GM12878 (cell line): Measurements from ENCODE around the gene TRMT10C. TPM values are rescaled to one million over a fixed set of nuclear protein-coding genes. Genes with fewer than 3 reads are reported as not detected.

Experiments
- FOS ChIP-seq: IDR thresholded peaks from 3 replicates; pipeline ENCODE4 v1.6.1; 2011; ENCODE audit warnings: borderline replicate concordance; ENCODE audit not compliant: insufficient read length; ENCODE audit errors: extremely low read depth
- PKNOX1 ChIP-seq: fragments of 450-650 bp; IDR thresholded peaks from 2 replicates; pipeline ENCODE4 v1.6.1; 2016; ENCODE audit warnings: mild to moderate bottlenecking
- SMARCA5 ChIP-seq: fragments of 450-650 bp; IDR thresholded peaks from 2 replicates; pipeline ENCODE4 v1.6.1; 2017; ENCODE audit warnings: mild to moderate bottlenecking
- USF2 ChIP-seq: IDR thresholded peaks from 2 replicates; pipeline ENCODE4 v1.6.1; 2011; ENCODE audit warnings: low read depth, low read length, improper control_type of control experiment, borderline replicate concordance
- polyA plus RNA-seq, 11 experiments: library from polyadenylated mRNA; depleted of rRNA in 4 of 11; unstranded in 6 of 11; stranded (reverse) in 5 of 11; fragments of >200 nt; fragmentation: Nextera tagmentation in 4 of 11; fragmentation: Illumina TruSeq in 1 of 11; extraction: Ambion mirVana in 4 of 11; extraction: Trizol in 1 of 11; gene quantifications; 1 replicate in 1 of 11; 2 replicates in 10 of 11; pipeline versions ENCODE4 v1.2.1 to v1.2.3, GENCODE V29; 2011 to 2016; ENCODE audit warnings: inconsistent platforms in 2 of 11, missing spikeins in 2 of 11, low read depth in 1 of 11
- total RNA-seq, 4 experiments: library from RNA; depleted of rRNA in 3 of 4; stranded (reverse); fragments of >200 nt in 3 of 4; fragmentation: Illumina TruSeq in 1 of 4; extraction: Trizol in 1 of 4; gene quantifications; 2 replicates each; pipeline versions ENCODE4 v1.2.1 to v1.2.3, GENCODE V29; 2013 to 2021
- TF ChIP-seq, protein P1 (sequence below): fragments of 150-350 bp; IDR thresholded peaks from 2 replicates; pipeline ENCODE4 v1.6.1; 2016; ENCODE audit warnings: low read depth, low read length

TRMT10C gene
- total and polyA plus RNA-seq, 10 of the 15 experiments (the other 5 are each of a cell fraction or from before 2014, with no cell fraction given): 33.0 to 82.1 (median 47.1) TPM

DNA sequence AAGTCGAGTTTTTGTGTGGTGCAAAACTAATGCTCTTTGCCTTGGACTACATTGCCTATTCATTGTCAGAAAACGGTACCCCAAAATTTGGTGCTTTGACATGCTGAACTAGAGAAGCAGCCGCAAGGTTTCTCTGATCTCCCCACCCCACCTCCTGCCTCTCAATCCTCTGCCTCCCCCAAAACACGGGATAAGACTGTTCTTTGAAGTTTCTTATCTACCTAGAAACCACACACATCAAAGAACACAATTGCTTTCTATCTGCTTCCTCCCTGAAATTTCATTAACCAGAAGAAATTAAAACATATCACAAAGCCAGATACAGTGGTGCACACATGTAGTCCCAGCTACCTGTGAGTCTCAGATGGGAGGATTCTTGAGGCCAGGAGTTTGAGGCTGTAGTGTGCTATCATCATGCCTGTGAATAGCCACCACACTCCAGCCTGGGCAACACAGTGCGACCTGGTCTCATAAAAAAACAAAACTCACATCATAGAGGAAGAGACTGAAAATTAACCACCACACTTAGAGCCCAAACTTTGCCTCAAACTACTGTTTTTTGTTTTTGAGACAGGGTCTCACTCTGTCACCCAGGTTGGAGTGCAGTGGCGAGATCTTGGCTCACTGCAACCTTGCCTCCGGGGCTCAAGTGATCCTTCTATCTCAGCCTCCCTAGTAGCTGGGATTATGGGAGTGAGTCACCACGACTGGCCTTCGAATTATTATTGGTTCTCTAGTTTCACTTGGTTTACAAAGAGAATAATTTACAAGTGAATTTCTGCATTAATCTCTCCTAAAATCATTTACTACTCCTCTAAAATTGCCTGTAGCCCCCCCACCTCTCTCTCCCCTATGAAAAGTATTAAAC lies 9.6 kb downstream of the TRMT10C start (continued):
- TF ChIP-seq PKNOX1 (no peak), USF2 (no peak), SMARCA5 (no peak), FOS (no peak)
- TF ChIP-seq, protein P1, sequence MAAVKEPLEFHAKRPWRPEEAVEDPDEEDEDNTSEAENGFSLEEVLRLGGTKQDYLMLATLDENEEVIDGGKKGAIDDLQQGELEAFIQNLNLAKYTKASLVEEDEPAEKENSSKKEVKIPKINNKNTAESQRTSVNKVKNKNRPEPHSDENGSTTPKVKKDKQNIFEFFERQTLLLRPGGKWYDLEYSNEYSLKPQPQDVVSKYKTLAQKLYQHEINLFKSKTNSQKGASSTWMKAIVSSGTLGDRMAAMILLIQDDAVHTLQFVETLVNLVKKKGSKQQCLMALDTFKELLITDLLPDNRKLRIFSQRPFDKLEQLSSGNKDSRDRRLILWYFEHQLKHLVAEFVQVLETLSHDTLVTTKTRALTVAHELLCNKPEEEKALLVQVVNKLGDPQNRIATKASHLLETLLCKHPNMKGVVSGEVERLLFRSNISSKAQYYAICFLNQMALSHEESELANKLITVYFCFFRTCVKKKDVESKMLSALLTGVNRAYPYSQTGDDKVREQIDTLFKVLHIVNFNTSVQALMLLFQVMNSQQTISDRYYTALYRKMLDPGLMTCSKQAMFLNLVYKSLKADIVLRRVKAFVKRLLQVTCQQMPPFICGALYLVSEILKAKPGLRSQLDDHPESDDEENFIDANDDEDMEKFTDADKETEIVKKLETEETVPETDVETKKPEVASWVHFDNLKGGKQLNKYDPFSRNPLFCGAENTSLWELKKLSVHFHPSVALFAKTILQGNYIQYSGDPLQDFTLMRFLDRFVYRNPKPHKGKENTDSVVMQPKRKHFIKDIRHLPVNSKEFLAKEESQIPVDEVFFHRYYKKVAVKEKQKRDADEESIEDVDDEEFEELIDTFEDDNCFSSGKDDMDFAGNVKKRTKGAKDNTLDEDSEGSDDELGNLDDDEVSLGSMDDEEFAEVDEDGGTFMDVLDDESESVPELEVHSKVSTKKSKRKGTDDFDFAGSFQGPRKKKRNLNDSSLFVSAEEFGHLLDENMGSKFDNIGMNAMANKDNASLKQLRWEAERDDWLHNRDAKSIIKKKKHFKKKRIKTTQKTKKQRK: no peak
